ENCODE measurements around the gene PLCH2.

DNA sequence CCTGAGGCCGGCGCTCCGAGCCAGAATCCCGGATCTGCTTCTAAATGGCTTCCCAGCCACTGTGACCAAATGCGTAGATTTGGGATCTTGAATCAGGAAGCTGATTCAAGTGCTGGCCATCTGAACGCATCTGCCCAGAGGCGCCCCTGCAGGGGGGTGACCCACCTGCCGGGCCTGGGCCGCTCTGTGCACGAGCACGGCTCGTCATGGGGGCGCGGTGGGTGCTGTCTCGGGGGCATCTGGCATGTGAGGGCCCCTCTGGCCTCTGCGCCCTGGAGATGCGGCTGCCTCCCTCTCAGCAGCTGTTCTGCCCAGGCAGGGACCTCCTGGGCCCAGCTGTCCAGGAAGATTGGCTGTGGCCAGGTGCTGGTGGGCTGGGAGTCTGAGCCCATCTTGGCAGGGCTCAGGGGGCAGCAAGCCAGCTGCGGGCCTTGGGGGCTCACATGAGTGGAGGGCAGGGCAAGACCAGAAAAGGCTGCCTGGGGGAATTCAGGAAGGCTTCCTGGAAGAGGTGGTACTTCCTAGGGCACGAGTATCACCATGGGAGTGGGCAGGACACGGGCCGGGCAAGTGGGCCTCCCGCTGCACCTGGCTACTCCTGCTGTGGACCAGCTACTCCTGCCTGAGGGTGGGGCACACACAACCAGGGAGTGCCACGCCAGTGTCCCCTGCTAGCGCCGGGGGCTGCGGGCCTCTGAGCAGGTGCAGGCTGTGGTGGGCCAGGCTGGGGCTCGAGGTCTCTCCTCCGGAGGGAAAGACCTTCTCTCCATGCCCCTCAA, 25.1 kb downstream of the PLCH2 start:
- TF ChIP-seq, protein P1, sequence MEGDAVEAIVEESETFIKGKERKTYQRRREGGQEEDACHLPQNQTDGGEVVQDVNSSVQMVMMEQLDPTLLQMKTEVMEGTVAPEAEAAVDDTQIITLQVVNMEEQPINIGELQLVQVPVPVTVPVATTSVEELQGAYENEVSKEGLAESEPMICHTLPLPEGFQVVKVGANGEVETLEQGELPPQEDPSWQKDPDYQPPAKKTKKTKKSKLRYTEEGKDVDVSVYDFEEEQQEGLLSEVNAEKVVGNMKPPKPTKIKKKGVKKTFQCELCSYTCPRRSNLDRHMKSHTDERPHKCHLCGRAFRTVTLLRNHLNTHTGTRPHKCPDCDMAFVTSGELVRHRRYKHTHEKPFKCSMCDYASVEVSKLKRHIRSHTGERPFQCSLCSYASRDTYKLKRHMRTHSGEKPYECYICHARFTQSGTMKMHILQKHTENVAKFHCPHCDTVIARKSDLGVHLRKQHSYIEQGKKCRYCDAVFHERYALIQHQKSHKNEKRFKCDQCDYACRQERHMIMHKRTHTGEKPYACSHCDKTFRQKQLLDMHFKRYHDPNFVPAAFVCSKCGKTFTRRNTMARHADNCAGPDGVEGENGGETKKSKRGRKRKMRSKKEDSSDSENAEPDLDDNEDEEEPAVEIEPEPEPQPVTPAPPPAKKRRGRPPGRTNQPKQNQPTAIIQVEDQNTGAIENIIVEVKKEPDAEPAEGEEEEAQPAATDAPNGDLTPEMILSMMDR (IDR thresholded peaks at IDR 0.05; ENCODE audit: insufficient read depth, low read length, poor library complexity, severe bottlenecking) = no peak
- TF ChIP-seq EZH2phosphoT487 (conservative IDR thresholded peaks at IDR 0.05; ENCODE audit: low read length) = no peak
